ENCODE results near the gene IGFBP2.

DNA sequence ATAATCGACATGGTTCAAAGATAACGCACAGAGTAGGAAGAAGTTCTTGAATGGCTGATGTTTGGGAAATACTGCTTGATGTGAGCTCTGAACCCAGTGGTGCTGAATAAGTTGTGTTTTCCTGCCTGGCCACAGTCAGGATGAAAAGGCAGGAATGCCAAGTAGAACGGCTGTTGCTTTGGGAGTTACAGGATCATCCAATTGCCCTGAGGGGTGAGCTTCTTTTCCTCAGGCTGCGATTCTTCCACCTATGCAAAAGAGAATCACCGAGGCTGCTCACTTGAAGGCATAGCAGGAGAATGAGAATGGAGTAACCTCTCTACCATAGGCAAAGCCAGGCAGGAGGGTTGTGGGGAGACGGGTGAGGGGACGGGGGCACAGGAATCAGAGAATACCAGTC lies 14.4 kb upstream of the IGFBP2 start:
- TF ChIP-seq, protein P1, sequence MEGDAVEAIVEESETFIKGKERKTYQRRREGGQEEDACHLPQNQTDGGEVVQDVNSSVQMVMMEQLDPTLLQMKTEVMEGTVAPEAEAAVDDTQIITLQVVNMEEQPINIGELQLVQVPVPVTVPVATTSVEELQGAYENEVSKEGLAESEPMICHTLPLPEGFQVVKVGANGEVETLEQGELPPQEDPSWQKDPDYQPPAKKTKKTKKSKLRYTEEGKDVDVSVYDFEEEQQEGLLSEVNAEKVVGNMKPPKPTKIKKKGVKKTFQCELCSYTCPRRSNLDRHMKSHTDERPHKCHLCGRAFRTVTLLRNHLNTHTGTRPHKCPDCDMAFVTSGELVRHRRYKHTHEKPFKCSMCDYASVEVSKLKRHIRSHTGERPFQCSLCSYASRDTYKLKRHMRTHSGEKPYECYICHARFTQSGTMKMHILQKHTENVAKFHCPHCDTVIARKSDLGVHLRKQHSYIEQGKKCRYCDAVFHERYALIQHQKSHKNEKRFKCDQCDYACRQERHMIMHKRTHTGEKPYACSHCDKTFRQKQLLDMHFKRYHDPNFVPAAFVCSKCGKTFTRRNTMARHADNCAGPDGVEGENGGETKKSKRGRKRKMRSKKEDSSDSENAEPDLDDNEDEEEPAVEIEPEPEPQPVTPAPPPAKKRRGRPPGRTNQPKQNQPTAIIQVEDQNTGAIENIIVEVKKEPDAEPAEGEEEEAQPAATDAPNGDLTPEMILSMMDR (IDR thresholded peaks at IDR 0.05) = no peak
- TF ChIP-seq POLR2A (IDR thresholded peaks at IDR 0.05) = no peak

Measured in esophagus squamous epithelium (tissue), 4 donors.